22Rv1 (cell line): ENCODE results near the gene PTGES2.
A peak's percentile ranks its signal among the peaks of the same experiment; 100 is the strongest.
"Not testable (repeated sequence)": the region's sequence is repeated elsewhere in the genome, so short reads cannot be mapped to it uniquely, and the experiment has no call there.

Experiments used
- H3K27ac ChIP-seq: fragments of 450-650 bp; 2 replicates; pipeline ENCODE4 v1.5.1; 2017
- CTCF ChIP-seq: fragments of 450-650 bp; IDR thresholded peaks from 2 replicates; pipeline ENCODE4 v1.5.1; 2017; ENCODE audit warnings: mild to moderate bottlenecking
- ZFX ChIP-seq: fragments of 450-650 bp; IDR thresholded peaks from 2 replicates; pipeline ENCODE4 v1.6.1; 2017; ENCODE audit warnings: antibody characterized with exemption, borderline replicate concordance

Gene PTGES2

DNA sequence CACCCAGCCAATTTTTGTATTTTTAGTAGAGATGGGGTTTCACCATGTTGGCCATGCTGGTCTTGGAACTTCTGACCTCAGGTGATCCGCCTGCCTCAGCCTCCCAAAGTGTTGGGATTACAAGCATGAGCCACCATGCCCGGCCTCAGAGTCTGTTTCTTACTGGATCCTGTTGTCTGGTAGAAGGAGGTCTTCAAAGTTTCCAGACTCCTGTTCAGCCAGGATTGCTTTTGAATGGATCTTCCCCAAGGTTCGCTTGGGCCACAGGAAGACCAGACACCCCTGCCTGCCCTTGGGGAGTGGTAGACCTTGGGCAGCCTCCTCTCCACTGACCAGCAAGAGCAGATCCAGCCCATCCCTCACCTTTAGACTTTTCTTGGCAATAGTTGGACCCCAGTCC lies 14.1 kb upstream of the PTGES2 start:
- TF ChIP-seq CTCF (no peak), ZFX (no peak)
- no peak overlapping the region for H3K27ac ChIP-seq

DNA sequence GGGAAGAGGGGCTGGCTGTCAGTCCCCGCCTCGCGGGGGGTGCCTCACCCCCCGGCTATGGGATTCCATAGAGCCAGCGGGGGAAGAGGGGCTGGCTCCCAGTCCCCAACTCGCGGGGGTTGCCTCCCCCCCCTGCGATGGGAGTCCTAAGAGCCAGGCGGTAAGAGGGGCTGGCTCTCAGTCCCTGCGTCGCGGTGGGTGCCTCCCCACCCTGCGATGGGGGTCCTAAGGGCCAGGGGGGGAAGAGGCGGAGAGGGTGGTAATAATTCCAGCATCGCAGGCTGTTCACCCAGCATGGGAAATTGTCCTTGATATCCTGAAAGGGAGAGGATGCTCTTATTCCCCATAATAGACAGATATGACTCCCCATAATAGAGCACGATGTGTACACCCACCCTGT lies 12.1 kb upstream of the PTGES2 start:
- H3K27ac ChIP-seq: no peak overlapping the region
- TF ChIP-seq CTCF: no peak
- no peak for TF ChIP-seq ZFX

GRCh38 chr9:128138001-128138400 lies 10.5 kb upstream of the PTGES2 start:
- H3K27ac ChIP-seq: no peak overlapping the region
- TF ChIP-seq CTCF (no peak), ZFX (no peak)

DNA sequence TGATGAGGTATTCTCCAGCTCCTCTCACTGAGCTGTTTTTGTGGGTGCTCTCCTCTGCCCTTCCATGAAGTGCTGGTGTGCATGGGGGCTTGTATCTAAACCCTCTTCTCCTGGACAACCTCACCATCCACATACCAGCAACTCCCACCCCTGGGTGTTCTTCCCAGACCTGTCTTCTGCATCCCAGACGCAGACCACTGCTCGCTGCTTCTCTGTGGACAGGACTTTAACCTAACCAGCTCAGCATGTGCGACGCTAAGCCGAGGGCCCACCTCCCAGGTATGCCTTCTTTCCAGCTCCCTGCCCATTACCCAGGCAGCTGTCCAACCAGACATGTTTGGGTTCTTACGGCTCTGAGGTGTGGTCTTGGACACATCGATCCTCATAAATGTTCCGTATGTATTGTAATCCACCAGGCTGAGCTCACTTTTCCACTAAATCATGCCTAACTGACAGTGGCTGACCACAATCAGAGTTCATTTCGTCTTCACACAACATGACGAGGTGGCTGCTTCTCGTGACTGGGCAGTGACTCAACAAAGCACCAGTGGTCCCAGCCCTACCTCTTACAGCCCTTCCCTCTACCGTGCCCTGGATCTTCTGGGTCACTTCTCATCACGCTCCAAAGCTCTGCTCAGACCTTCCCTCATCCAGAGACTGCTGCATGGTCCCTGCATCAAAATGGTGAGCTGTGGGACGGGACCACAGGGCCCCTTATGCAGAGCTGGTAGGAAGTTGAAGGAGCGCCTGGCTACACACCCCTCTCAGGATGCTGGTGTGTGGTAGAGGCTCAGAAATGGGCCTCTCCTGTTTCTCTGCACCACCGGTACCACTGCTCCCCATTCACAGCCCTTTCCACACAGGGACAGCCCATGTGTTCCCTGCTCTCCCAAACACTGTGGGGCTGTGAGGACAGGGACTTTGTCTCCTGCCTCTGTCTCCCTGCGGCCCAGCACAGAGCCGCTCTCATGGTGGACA lies 9.6 kb upstream of the PTGES2 start:
- no peak overlapping the region for H3K27ac ChIP-seq
- TF ChIP-seq CTCF: no peak
- no peak for TF ChIP-seq ZFX

DNA sequence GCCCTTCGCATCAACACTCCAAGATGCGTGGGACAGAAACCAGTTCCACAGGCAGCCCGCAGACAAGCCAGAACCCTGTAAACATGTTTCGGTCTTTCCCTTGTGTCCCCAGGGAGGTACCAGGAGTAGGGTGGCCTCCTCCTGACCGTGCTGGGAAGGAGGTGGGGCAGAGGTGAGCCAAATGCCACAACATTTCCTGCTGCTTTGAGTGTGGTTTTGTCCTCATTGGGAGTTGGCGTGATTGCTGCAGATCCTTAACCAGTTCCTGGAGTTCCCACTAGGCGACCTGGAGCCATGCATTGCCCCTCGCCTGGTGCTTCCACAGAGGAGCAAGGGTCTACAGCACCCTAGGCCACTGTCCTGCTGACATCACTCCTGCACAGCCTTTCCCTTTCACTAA lies 8.0 kb upstream of the PTGES2 start:
- not testable (repeated sequence) for H3K27ac ChIP-seq

- H3K27ac ChIP-seq: not testable (repeated sequence)
Observed at GRCh38 chr9:128132139-128132538, 4.6 kb upstream of the PTGES2 start.

DNA sequence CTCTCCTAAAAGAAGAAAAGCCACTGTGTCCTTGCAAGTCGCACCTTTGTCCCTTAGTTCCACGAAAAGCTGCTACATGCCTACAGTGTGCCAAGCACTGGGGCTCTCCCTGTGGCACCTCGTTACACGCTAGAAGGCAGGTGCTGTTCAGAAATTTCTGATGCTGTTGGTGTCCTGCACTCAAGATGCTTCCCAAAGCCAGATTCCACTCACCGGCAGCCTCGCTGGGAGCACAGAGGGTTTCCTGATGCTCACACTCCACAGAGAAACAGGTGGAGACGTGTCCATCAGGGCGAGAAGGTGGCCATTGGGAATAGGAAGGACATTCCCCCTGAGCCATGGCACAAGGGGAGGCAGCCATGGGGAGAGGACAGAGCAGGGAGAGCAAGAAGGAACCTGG lies 3.8 kb upstream of the PTGES2 start:
- H3K27ac ChIP-seq: not testable (repeated sequence)

- H3K27ac ChIP-seq: not testable (repeated sequence)
Observed at GRCh38 chr9:128130651-128131050, 3.1 kb upstream of the PTGES2 start.

- peak; percentile 59 for TF ChIP-seq CTCF
- H3K27ac ChIP-seq: not testable (repeated sequence)
Observed at GRCh38 chr9:128129976-128130590, 2.6 kb upstream of the PTGES2 start.
